ENCODE results near the gene TOR4A.

Gene TOR4A

DNA sequence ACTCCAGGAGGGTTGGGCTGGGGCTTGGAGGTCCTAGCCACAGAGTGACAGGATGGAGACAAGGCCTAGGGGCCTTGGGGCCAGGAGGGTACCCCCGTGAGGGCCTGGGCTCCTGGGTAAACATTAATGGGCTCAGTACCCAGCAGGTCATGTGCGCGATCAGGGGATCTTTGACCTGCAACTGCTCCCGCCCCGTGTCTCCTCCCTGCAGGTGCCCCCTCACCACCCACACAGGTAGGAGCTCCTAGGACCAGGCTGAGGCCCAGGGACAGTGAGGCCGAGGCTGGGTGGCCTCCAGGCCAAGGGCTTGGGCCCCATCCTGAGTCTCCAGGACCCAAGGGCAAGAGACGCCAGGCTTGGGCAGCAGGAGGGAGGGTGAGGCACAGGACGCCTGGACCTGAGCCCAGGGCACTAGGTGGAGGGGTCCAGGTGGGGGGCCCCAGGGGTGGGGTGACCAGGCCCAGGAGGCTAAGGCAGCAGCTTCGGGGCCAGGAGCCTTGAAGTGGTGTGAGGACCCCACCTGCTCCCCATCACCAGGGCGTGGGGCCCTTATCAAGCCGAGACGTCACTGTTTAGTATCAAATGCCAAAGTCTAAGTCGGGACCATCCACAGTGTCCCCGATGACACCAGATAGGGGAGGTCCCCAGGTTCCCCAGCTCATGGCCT is 46.7 kb upstream of the TOR4A start, which contains the start of gene SLC34A3:
Gene SLC34A3 (plus strand): TSS at position 197 of the 667 bp plus-strand sequence. CDS start 802 bp downstream, outside the sequence.
- TF ChIP-seq, protein P1, sequence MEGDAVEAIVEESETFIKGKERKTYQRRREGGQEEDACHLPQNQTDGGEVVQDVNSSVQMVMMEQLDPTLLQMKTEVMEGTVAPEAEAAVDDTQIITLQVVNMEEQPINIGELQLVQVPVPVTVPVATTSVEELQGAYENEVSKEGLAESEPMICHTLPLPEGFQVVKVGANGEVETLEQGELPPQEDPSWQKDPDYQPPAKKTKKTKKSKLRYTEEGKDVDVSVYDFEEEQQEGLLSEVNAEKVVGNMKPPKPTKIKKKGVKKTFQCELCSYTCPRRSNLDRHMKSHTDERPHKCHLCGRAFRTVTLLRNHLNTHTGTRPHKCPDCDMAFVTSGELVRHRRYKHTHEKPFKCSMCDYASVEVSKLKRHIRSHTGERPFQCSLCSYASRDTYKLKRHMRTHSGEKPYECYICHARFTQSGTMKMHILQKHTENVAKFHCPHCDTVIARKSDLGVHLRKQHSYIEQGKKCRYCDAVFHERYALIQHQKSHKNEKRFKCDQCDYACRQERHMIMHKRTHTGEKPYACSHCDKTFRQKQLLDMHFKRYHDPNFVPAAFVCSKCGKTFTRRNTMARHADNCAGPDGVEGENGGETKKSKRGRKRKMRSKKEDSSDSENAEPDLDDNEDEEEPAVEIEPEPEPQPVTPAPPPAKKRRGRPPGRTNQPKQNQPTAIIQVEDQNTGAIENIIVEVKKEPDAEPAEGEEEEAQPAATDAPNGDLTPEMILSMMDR (IDR thresholded peaks at IDR 0.05; ENCODE audit: low read depth, low read length), result no peak
- TF ChIP-seq MYC (IDR thresholded peaks at IDR 0.05; ENCODE audit: low read depth, low read length) (no peak), POLR2A (IDR thresholded peaks at IDR 0.05; ENCODE audit: extremely low read depth, insufficient read length) (no peak), MAX (IDR thresholded peaks at IDR 0.05; ENCODE audit: low read depth, low read length) (no peak)
- no peak for DNase-seq (ENCODE audit: low read depth)
- H3K4me3 ChIP-seq (ENCODE audit: low read depth, low read length), result no peak within 1 kb of the TSS

- no peak overlapping the region for H3K4me3 ChIP-seq (ENCODE audit: low read depth, low read length)
- no peak for DNase-seq (ENCODE audit: low read depth)
- TF ChIP-seq MYC (IDR thresholded peaks at IDR 0.05; ENCODE audit: low read depth, low read length) (no peak), MAX (IDR thresholded peaks at IDR 0.05; ENCODE audit: low read depth, low read length) (no peak), POLR2A (IDR thresholded peaks at IDR 0.05; ENCODE audit: extremely low read depth, insufficient read length) (no peak)
- TF ChIP-seq, protein P1 (IDR thresholded peaks at IDR 0.05; ENCODE audit: low read depth, low read length), result no peak
Measured at GRCh38 chr9:137231372-137232039, 46.0 kb upstream of the TOR4A start.

- TF ChIP-seq MYC (IDR thresholded peaks at IDR 0.05; ENCODE audit: low read depth, low read length), result no peak
- no peak for TF ChIP-seq MAX (IDR thresholded peaks at IDR 0.05; ENCODE audit: low read depth, low read length)
- TF ChIP-seq POLR2A (IDR thresholded peaks at IDR 0.05; ENCODE audit: extremely low read depth, insufficient read length), result no peak
- TF ChIP-seq, protein P1 (IDR thresholded peaks at IDR 0.05; ENCODE audit: low read depth, low read length), result no peak
- H3K4me3 ChIP-seq (ENCODE audit: low read depth, low read length), result no peak overlapping the region
- DNase-seq (ENCODE audit: low read depth), result no peak
Measured at GRCh38 chr9:137232101-137232500, 45.4 kb upstream of the TOR4A start.

DNA sequence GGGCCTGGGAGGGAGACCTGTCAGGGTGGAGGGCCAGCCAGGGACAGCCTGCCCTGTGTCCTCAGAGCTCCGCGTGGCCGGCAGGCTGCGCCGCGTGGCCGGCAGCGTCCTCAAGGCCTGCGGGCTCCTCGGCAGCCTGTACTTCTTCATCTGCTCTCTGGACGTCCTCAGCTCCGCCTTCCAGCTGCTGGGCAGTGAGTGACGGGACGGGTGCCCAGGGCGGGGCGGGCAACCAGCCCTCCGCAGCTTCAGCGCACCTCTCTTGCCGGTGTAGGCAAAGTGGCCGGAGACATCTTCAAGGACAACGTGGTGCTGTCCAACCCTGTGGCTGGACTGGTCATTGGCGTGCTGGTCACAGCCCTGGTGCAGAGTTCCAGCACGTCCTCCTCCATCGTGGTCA is 45.0 kb upstream of the TOR4A start:
- TF ChIP-seq, protein P1 (IDR thresholded peaks at IDR 0.05; ENCODE audit: low read depth, low read length), result no peak
- TF ChIP-seq POLR2A (IDR thresholded peaks at IDR 0.05; ENCODE audit: extremely low read depth, insufficient read length), result no peak
- TF ChIP-seq MAX (IDR thresholded peaks at IDR 0.05; ENCODE audit: low read depth, low read length), result no peak
- TF ChIP-seq MYC (IDR thresholded peaks at IDR 0.05; ENCODE audit: low read depth, low read length), result no peak
- no peak for DNase-seq (ENCODE audit: low read depth)
- no peak overlapping the region for H3K4me3 ChIP-seq (ENCODE audit: low read depth, low read length)

GRCh38 chr9:137233143-137233980 is 44.2 kb upstream of the TOR4A start:
- DNase-seq (ENCODE audit: low read depth), result no peak
- H3K4me3 ChIP-seq (ENCODE audit: low read depth, low read length), result no peak overlapping the region

More at GRCh38 chr9:137233143-137233980, 44.2 kb upstream of the TOR4A start:
- TF ChIP-seq, protein P1 (IDR thresholded peaks at IDR 0.05; ENCODE audit: low read depth, low read length), result no peak
